Hematopoietic multipotent progenitor cell (in vitro differentiated cells): ENCODE results near the gene PRELP. TPM values are rescaled to one million over a fixed set of nuclear protein-coding genes. Genes with fewer than 3 reads are reported as not detected.

Experiments
- total RNA-seq: library from RNA; depleted of rRNA; stranded (reverse); fragments of >200 nt; gene quantifications from one replicate; pipeline ENCODE4 v1.2.3, GENCODE V29; 2012

Gene PRELP
- total RNA-seq, 1 donor = under 0.01 TPM

Other genes starting within 250 kb of the PRELP start
- gene CHIT1, start 246.1 kb upstream of the PRELP start, total RNA-seq = under 0.01 TPM
- gene BTG2, start 170.3 kb upstream of the PRELP start, total RNA-seq = 470 TPM
- 1.9 TPM for gene FMOD, start 124.7 kb upstream of the PRELP start, total RNA-seq
- not detected for gene OPTC, start 18.3 kb downstream of the PRELP start, total RNA-seq
- gene ATP2B4, start 151.0 kb downstream of the PRELP start, total RNA-seq = 102 TPM